ENCODE data around the gene FGF18. TPM values are rescaled to one million over a fixed set of nuclear protein-coding genes. Genes with fewer than 3 reads are reported as not detected.
"Not testable (repeated sequence)": the region's sequence is repeated elsewhere in the genome, so short reads cannot be mapped to it uniquely, and the experiment has no call there.

The FGF18 gene, protein sequence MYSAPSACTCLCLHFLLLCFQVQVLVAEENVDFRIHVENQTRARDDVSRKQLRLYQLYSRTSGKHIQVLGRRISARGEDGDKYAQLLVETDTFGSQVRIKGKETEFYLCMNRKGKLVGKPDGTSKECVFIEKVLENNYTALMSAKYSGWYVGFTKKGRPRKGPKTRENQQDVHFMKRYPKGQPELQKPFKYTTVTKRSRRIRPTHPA
- polyA plus RNA-seq (ENCODE audit: insufficient read length in 4 of 4), result under 1 TPM; 0.22 to 0.81 (median 0.39) TPM

DNA sequence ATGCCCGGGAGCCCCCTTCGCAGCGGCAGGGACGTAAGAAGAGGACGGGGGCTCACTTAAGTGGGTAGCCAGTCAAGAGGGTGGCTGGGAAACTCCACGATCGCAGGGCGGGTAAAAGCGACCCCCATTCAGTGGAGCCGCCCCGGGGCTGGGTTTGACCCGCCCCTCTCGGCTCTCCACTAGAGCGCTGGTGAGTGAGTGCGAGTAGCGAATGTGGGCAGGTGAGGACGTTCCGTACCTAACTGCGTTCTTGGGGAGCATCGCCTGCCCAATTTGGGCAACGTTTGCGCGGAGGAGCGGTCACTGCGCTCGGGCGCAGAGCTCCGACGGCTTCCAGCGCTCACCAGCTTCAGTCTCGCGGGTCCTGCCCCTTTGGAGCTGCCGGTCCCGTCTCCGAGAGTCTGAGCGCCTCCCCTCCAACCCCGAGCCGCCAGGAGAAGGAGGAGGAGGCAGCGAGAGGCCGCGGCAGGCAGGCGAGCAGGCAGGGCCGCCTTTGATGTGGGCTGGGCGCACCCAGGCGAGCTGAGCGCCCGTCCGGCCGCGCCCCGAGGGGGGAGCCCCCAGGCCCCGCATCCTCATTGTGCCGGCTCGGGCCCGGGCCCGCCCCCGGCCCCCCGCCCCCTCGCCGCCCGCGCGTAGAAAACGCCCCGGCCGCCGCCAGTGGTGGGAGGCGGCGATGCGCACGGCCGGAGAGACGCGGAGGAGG is at the start of gene FGF18:
Gene FGF18, plus strand, starts transcription at position 666 of the 706 bp plus-strand sequence. CDS start 553 bp downstream, outside the sequence.
- peak in 1 of 4 donors; percentile 34 for DNase-seq (ENCODE audit: low read depth in 4 of 4, low spot score in 2 of 4)

DNA sequence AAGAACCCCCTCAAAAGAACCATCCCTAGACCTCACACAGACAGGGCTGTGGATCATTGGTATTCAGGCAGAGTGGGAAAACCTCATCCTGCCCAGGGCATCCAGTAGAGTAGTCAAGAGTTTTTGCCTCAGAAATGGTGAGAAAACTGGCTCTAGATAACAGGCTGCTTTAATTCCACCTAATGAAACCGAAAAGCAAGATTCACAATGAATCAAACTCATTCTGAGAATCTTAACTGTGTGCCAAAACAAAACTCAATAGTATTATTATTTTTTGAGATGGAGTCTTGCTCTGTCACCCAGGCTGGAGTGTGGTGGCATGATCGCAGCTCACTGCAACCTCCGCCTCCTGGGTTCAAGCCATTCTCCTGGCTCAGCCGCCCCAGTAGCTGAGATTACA is 49.5 kb upstream of the FGF18 start:
- DNase-seq (ENCODE audit: low read depth in 4 of 4, low spot score in 2 of 4), result no peak

DNA sequence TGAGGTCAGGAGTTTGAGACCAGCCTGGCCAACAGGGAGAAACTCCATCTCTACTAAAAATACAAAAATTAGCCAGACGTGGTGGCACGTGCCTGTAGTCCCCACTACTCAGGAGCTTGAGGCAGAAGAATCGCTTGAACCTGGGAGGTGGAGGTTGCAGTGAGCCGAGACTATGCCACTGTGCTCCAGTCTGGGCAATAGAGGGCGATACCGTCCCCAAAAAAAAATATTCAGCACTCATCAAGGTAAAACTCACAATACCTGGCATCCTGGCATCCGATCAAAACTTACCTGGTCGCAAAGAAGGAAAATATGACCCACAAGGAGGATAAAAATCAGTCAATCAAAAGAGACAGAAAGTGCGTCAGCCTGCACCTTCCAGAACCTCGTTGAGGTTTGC is 48.6 kb upstream of the FGF18 start:
- not testable (repeated sequence) for DNase-seq (ENCODE audit: low read depth in 4 of 4, low spot score in 2 of 4)

DNA sequence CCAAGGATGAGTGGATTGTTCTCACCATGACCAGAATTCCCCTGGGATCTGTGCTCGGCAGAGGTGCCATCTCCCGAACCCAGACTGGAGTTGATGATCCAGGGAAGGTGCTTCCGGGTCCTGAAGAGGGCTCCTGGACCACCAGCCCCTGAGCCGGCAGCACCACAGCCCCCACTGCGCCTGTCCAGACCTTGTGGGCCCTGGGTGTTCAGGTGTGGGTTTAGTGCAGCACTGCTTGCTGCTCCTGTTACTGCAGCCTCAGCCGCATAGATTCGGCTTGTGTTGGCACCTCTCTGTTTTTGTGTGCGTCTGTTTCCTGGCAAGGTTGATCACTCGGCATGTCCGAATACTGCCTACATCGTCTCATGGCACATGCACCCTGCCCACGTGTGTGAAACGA is 48.1 kb upstream of the FGF18 start:
- no peak for DNase-seq (ENCODE audit: low read depth in 4 of 4, low spot score in 2 of 4)

DNA sequence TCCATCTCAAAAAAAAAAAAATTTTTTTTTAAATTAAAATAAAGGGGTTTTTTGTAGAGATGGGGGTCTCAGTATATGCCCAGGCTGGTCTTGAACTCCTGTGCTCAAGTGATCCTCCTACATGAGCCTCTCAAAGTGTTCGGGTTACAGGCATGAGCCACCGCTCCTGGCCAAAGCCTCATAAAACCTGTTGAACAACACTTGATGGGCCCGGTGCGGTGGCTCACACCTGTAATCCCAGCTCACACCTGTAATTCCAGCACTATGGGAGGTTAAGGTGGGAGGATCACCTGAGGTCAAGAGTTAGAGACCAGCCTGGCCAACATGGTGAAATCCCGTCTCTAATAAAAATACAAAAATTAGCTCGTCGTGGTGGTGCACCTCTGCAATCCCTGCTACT is 39.5 kb upstream of the FGF18 start:
- no peak for DNase-seq (ENCODE audit: low read depth in 4 of 4, low spot score in 2 of 4)

DNA sequence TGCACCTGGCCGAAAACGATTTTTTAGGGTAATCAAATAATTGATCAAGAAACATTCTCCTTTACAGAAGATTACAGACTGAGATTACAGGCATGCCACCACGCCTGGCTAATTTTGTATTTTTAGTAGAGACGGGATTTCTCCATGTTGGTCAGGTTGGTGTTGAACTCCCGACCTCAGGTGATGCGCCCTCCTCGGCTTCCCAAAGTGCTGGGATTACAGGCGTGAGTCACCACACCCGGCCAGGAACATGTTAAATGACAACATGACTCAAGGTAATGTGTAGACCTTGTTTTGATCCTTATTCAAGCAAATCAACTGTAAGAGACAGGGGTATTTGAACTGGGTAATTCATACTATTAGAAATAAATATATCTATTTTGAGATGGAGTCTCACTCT is 35.0 kb upstream of the FGF18 start:
- not testable (repeated sequence) for DNase-seq (ENCODE audit: low read depth in 4 of 4, low spot score in 2 of 4)

DNA sequence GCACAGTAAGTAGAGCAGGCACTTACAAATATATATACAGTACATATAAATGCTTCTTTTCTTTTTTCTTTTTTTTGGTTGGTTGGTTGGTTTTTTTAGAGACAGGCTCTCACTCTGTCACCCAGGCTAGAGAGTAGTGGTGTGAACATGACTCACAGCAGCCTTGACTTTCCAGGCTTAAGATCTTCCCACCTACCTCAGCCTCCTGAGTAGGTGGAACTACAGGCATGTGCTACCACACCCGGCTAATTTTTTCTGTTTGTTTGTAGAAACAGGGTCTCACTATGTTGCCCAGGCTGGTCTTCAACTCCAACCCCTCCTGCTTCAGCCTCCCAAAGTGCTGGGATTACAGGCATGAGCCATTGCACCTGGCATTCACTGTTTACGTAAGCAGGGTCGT is 34.4 kb upstream of the FGF18 start:
- DNase-seq (ENCODE audit: low read depth in 4 of 4, low spot score in 2 of 4), result not testable (repeated sequence)

DNA sequence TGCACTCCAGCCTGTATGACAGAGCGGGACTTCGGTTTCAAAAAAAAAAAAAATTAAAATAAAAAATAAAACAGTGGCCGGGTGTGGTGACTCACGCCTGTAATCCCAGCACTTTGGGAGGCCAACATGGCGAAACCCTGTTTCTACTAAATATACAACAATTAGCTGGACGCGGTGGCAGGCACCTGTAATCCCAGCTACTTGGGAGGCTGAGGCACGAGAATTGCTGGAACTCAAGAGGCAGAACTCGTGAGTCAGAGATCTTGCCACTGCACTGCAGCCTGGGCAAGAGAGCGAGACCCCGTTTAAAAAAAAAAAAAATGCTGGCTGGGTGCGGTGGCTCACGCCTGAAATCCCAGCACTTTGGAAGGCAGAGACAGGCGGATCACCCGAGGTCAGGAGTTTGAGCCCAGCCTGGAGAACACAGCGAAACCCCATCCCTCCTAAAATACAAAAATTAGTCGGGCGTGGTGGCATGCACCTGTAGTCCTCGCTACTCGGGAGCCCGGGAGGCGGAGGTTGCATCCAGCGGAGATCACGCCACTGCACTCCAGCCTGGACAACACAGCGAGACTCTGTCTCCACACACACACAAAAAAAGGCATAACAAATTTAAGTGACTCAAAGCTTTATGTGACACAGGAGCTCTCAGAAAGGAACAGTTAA is 33.3 kb upstream of the FGF18 start:
- no peak for DNase-seq (ENCODE audit: low read depth in 4 of 4, low spot score in 2 of 4)

DNA sequence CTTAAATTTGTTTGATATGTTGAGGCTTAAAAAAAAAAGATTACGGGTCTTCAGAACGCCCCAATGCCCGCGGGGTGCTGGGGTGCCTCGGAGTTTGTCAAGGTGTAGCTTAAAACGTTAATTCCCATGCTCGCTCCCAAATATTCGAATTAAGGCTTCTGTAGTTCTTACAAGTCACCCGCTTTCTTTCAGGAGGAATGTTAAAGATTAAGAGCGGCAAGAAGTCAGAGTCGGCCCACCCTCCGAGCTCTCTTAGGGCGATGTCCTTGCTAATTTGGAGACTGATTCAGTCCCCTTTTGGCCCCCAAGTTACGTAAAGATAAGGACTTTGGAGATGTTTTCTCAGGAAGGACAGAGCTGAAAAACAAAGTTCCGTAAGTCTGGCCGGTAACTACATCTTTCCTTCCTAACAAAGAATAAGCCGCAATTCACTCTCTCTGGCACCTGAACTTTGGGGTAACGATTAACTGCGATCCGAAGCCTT is 32.5 kb upstream of the FGF18 start:
- DNase-seq (ENCODE audit: low read depth in 4 of 4, low spot score in 2 of 4), result peak in 1 of 4 donors; percentile 89

DNA sequence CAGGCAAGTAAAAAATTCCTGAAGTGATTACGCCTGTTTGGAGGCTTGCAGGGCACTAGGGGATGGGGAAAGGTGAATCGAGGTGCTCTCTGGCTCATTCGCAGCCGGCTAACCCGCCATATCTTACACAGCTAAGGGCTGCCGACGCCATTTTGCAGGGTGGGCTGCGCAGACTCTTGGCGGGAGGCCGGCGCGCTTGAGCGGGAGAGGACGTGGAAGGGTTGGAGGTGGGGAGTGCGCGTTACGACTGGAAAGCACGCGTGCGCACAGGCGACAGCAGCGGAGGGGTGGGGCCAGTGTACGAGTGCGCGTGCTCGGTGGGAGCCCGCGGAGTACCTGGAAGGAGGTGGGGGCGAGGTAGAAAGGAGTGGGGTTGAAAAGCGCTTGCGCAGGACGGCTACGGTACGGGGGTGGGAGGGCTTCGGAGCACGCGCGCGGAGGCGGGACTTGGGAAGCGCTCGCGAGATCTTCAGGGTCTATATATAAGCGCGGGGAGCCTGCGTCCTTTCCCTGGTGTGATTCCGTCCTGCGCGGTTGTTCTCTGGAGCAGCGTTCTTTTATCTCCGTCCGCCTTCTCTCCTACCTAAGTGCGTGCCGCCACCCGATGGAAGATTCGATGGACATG is 32.0 kb upstream of the FGF18 start, which contains the start of gene NPM1:
Gene NPM1, plus strand, starts transcription at position 505 of the 625 bp plus-strand sequence. Its CDS starts 100 bp downstream, at position 605.
- peak; percentile 89 to 98 (median 98) for DNase-seq (ENCODE audit: low read depth in 4 of 4, low spot score in 2 of 4)

DNA sequence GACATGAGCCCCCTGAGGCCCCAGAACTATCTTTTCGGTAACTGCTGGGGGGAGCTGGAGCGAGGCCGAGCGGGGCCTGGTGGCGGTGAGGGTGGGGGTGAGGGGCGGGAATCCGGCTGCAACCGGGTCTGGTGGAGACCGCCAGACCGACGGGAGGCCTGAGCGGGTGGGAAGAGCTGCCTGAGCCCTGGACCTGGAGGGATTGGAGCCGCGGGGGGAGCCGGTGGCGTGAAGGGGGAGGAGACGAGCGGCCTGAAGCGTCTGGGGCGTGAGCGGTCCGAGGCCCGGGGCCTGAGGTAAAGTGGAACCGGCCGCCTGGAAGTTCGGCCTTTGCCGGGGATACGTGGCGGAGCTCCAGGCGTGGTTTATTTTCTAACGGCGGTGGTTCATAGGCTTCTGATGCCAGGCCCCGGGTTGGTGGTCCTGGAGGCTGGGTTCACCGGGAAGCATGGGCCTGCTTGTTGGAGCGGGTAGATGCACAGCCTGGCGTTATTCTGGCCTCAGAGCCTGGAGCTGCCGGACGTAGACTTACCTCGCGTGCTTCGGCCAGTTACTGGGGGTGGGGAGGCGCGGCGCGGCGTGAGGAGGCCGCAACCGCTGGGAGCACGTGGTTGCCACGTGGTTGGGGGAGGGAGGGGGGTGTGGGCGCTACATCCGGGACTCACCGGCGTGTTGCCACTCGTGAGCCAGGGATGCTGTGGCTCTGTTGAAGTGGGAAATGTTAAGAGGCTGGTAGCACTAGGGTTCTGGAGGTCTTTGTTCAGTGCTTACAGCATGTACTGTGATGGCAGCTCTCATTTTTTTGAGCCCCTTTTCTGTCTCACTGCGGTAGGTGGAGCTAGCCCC is 31.3 kb upstream of the FGF18 start:
- DNase-seq (ENCODE audit: low read depth in 4 of 4, low spot score in 2 of 4), result peak; percentile 55 to 73 (median 61)

DNA sequence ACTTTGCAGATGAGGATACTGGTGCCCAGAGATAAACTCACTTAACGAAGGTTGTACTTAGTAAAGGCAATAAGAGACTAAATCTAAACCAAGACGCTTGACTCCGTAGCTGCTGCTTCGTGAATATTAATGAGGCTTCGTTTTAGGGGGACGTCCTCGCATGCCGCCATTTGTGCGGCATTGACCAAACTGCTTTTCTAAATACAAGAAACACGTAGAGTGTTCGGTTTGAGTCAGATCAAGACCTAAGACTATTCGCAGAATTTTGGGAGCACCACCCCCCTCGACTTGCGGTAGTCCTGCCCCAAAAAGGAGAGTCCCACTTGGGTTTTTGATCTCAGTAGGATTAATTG is 30.7 kb upstream of the FGF18 start:
- peak in 1 of 4 donors; percentile 3 for DNase-seq (ENCODE audit: low read depth in 4 of 4, low spot score in 2 of 4)

DNA sequence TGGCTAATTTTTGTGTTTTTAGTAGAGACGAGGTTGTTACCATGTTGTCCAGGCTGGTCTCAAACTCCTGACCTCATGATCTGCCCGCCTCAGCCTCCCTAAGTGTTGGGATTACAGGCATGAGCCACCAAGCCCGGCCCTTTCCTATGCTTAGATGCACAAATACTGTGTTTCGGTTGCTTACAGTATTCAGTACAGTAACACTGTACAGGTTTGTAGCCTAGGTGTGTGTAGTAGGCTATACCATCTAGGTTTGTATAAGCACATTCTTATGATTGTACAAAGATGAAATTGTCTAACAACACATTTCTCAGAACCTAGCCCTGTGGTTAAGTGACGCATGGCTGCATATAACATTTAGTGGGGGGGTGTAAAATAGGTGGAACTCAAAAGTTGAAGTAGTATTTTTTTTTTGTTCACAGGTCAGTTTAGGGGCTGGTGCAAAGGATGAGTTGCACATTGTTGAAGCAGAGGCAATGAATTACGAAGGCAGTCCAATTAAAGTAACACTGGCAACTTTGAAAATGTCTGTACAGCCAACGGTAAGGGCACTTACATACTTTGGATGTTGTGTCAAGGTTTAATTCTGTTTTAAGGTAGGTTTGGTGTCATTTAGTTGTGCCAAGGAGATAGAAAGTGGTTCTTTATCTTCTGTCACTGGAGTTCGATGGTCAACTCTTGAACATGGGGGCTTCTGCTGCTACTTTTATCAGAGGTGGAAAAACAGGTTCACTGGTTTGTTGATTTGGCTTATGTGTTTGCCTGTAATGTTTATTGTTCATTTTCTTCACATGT is 28.4 kb upstream of the FGF18 start:
- DNase-seq (ENCODE audit: low read depth in 4 of 4, low spot score in 2 of 4), result no peak

DNA sequence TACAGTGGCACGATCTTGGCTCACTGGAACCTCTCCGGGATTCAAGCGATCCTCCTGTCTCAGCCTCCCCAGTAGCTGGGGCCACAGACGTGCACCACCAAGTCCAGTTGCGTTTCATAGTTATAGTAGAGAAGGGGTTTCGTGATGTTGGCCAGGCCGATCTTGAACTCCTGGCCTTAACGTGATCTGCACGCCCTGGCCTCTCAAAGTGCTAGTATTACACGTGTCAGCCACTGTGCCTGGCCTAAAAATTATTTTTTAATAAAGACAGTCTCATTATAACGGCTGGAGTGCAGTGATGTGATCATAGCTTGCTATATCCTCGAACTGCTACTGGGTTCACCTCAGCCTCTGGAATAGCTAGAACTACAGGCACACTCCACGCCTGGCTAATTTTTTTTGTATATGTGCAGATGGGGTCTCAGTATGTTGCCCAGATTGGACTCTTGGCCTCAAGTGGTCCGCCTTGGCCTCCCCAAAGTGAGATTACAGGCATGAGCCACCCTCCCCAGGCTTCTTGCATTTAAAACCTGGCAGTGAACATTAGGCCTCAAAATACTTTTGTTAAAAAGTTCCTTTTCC is 27.4 kb upstream of the FGF18 start:
- no peak for DNase-seq (ENCODE audit: low read depth in 4 of 4, low spot score in 2 of 4)

DNA sequence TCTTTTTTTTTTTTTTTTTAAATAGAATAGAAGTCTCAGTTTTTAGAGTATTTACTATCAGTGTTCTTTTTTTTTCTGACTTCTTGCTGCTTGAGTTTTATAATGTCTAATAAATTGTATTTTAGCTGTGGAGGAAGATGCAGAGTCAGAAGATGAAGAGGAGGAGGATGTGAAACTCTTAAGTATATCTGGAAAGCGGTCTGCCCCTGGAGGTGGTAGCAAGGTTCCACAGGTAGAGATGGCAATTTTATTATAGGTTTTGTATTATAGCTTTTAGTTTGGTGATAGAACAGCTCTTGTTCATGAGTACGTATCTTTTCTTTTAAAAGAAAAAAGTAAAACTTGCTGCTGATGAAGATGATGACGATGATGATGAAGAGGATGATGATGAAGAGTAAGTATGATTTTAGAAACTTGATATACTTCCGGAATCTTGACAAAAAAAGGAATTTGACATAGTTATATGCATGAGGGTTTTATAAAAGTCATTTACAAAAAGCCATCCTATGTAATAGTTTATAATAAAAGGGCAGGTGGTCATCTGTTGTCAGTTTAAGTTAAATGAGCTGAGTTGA is 26.8 kb upstream of the FGF18 start:
- no peak for DNase-seq (ENCODE audit: low read depth in 4 of 4, low spot score in 2 of 4)

DNA sequence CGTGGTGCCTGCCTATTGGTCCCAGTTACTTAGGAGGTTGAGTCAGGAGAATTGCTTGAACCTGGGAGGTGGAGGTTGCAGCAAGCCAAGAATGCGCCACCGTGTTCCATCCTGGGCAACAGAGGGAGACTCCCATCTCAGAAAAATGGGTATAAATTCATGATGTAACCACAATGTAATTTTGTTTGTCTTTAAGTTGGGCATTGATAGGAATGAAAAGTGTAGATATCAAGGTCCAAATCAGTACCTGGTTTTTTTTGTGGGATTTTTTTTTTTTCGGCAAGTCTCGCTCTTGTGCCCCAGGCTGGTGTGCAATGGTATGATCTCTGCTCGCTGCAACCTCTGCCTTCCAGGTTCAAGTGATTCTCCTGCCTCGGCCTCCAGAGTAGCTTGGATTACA is 24.4 kb upstream of the FGF18 start:
- DNase-seq (ENCODE audit: low read depth in 4 of 4, low spot score in 2 of 4), result no peak

DNA sequence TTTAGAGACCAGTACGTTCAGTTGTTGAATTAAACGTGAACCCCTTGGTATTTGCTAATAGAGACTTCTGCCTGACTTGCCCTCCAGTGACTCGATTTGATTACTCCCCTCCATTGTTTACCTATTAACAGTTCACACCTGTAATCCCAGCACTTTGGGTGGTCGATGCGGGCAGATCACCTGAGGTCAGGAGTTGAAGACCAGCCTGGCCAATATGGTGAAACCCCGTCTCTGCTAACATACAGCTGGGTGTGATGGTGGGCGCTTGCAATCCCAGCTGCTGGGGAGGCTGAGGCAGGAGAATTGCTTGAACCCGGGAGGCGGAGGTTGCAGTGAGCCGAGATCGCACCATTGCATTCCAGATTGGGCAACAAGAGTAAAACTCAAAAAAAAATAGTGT is 22.9 kb upstream of the FGF18 start:
- not testable (repeated sequence) for DNase-seq (ENCODE audit: low read depth in 4 of 4, low spot score in 2 of 4)

DNA sequence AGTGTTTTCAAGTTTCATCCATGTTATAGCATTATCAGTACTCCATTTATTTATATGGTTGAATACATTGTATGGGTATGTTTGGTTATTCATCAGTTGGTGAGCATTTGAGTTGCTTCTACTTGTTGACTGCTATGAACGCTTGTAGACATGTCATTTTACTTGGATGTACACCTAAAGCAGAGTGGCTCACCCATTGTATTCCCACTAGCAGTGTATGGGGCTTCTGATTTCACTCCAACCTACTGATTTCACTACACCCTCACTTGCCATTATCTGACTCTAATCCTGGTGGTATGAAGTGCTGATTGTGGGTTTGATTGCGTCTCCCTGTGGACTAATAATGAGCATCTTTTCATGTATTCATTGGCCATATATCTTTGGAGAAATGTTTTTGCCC is 22.3 kb upstream of the FGF18 start:
- no peak for DNase-seq (ENCODE audit: low read depth in 4 of 4, low spot score in 2 of 4)

DNA sequence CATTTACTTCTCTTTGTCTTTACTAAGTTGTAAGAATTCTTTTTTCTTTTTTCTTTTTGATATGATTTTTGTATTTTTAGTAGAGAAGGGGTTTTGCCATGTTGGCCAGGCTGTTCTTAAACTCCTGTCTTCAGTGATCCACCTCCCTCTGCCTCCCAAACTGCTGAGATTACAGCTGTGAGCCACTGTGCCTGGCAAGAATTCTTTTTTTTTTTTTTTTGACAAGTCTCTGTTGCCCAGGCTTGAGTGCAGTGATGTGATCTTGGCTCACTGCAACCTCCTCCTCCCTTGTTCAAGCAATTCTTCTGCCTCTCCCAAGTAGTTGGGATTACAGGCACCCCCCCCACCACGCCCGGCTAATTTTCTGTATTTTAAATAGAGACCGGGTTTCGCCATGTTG is 21.8 kb upstream of the FGF18 start:
- DNase-seq (ENCODE audit: low read depth in 4 of 4, low spot score in 2 of 4), result no peak

Data from left renal cortex interstitium (tissue), 4 donors.